Stimulated activated CD4-positive, alpha-beta T cell treated with anti-CD3 and anti-CD28 coated beads, Interleukin-2, amount 100 ng/mL, for 48 hours (primary cell): ENCODE results near the gene KIF3B.
A peak's percentile ranks its signal among the peaks of the same experiment; 100 is the strongest.
"Not testable (repeated sequence)": the region's sequence is repeated elsewhere in the genome, so short reads cannot be mapped to it uniquely, and the experiment has no call there.

Source experiments
- DNase-seq, 2 donors: peaks; one replicate each; pipeline ENCODE4 v3.0.0-alpha.2; 2020

KIF3B gene

GRCh38 chr20:32249030-32249738, 28.3 kb upstream of the KIF3B start:
- no peak for DNase-seq

- DNase-seq, result no peak
These were observed 26.0 kb upstream of the KIF3B start for GRCh38 chr20:32251470-32251869.

DNA sequence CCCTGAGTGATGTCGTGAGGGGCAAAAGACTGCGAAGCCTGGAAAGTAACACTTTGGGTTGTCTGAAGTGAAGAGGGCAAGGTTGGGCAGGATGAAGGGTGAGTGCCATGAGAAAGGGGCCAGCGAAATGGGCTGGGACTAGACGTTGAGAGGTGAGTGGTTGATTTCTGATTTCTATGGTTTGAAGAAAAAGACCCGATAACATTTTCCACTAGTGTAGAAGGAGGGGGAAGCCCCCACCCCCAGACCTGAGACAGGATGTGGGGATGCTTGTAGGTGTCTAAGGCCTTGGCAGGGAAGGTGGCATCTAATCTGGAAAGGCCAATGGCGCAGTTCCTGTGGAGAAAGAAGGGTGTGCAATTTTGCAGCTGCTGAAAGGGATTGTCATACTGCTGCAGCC, 25.3 kb upstream of the KIF3B start:
- DNase-seq, result peak; percentile 70 to 80

GRCh38 chr20:32260973-32261372, 16.5 kb upstream of the KIF3B start:
- DNase-seq, result not testable (repeated sequence)

GRCh38 chr20:32261644-32262043, 15.8 kb upstream of the KIF3B start:
- no peak for DNase-seq

DNA sequence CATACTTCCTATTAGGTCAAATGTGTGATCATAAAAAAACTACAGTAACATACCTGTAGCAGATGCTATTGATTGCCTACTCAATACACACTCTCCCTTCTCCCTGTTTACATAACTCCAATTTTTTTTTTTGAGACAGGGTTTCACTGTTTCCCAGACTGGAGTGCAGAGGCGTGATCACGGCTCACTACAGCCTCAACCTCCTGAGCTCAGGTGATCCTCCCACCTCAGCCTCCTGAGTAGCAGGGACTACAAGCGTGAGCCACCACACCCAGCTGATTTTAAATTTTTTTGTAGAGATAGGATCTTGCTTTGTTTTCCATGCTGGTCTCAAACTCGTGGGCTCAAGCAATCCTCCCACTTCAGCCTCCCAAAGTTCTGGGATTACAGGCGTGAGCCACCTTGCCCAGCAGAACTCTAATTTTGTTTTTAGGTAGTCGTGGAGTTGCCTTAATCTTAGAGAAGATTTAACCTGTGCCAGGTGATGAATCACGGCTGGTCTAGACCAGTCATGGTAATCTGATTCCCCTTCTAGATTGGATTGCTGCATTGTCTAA, 14.0 kb upstream of the KIF3B start:
- no peak for DNase-seq

- DNase-seq, result no peak
These were observed 5.8 kb upstream of the KIF3B start for GRCh38 chr20:32271620-32272019.

DNA sequence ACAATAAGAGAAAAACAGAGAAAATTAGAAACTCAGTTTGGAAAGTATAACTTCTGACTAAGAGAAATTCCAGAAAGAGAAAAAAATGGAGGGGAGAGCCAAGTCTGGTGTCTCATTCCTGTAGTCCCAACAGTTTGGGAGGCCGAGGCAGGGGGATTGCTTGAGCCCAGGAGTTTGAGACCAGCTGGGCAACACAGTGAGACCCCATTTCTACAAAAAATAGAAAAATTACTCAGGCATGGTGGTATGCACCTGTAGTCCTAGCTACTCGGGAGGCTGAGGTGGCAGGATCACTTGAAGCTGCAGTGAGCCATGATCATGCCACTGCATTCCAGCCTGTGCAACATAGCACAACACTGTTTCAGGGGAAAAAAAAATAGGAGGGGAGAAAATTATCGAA, 3.1 kb upstream of the KIF3B start:
- no peak for DNase-seq

- not testable (repeated sequence) for DNase-seq
These were observed 2.3 kb upstream of the KIF3B start for GRCh38 chr20:32275163-32275562.

GRCh38 chr20:32278199-32278643, 770 bp downstream of the KIF3B start:
- DNase-seq, result no peak

- DNase-seq, result no peak
These were observed 4.3 kb downstream of the KIF3B start for GRCh38 chr20:32281711-32282110.

- DNase-seq, result no peak
These were observed 5.0 kb downstream of the KIF3B start for GRCh38 chr20:32282461-32282860.

DNA sequence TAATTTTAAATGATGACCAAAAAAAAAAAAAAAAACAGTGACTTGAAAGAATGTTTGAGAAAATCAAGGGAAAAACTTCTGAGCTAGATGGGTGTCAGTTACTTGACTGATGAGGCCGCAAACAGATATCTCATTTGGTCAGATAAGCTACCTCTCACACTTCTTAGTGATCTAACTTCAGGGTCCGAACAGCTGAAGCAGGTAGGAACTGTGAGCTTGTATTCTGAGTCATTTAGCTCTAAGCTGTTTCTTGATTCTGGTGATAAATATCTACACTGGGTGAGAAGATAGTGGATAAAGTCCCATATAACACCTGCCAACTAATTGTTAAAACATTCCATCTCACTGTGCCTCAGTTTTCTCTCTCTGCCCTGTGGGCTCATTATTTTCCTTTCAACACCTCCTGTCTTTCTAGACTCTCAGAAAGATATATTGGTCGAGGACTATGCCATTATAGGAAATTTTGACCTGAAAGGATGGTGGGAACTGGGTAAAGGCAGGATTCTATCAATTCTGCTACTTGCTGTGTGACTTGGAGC, 7.7 kb downstream of the KIF3B start:
- no peak for DNase-seq

- DNase-seq, result peak; percentile 37 to 41
These were observed 8.3 kb downstream of the KIF3B start for GRCh38 chr20:32285621-32286371.

GRCh38 chr20:32287231-32287638, 9.8 kb downstream of the KIF3B start:
- DNase-seq, result no peak

GRCh38 chr20:32288225-32288849, 10.9 kb downstream of the KIF3B start:
- DNase-seq, result no peak

DNA sequence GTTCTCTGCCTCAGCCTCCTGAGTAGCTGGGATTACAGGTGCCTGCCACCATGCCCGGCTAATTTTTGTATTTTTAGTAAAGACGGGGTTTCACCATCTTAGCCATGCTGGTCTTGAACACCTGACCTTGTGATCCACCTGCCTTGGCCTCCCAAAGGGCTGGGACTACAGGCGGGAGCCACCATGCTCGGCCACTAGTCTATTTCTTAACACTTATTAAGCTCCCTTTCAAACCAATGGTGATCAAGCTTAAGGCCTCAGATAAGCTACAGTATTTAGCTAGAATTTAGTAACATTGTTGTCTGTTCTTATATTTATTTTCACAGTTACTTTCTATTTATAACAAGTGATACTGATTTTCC, 11.8 kb downstream of the KIF3B start:
- not testable (repeated sequence) for DNase-seq

GRCh38 chr20:32289661-32290431, 12.4 kb downstream of the KIF3B start:
- no peak for DNase-seq

- no peak for DNase-seq
These were observed 13.7 kb downstream of the KIF3B start for GRCh38 chr20:32291166-32291565.

DNA sequence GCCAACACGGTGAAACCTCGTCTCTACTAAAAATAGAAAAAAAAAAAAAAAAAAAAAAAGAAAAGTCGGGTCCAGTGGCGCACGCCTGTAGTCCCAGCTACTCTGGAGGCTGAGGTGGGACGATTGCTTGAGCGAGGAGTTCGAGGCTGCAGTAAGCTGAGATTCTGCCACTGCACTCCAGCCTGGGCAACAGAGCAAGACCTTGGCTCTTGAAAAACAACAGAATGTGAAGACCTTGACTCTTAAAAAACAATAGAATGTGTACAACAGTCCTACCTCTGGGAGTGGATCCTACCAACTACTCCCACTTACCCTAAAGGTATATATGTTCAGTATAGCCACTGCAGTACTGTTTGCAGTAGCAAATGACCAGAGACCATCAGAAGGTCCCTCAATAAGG, 15.1 kb downstream of the KIF3B start:
- DNase-seq, result no peak

DNA sequence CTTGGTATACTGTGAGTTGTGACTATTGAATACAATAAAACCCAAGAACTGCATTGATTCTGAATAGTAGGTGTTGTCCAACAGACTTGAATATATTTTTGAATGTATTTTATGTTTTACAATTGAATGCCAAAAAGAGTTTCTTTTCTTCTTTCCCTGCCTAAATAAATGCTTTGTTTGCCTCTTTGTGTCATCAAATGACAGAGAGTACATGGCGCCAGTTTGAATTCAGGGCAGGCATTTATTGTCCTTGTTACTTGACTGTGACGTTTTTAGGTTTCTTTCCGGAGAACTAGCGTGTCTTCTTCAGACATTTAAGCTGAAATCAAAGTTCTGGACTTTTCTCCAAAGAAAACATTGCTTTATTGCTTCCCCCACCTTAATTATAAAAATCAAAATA, 16.6 kb downstream of the KIF3B start:
- DNase-seq, result no peak

GRCh38 chr20:32296412-32296811, 19.0 kb downstream of the KIF3B start:
- no peak for DNase-seq
